GM06990 (cell line): Measurements from ENCODE around the gene SH3RF2.

Experiments
- DNase-seq: peaks from one replicate; pipeline ENCODE4 v3.0.0-alpha.2; 2011; ENCODE audit not compliant: insufficient read length; ENCODE audit errors: extremely low read depth
- H3K27me3 ChIP-seq: replicated peaks from 2 replicates; pipeline ENCODE4 v1.6.0; 2011; ENCODE audit warnings: low read length; ENCODE audit not compliant: control insufficient read depth, insufficient read depth
- H3K36me3 ChIP-seq: 2 replicates; pipeline ENCODE4 v1.5.1; 2011; ENCODE audit warnings: low read length; ENCODE audit not compliant: control insufficient read depth, insufficient read depth
- H3K4me3 ChIP-seq: replicated peaks from 2 replicates; pipeline ENCODE4 v1.5.1; 2011; ENCODE audit warnings: low read depth, mild to moderate bottlenecking, control low read depth, low read length
- TF ChIP-seq, protein P1 (sequence below): IDR thresholded peaks from 2 replicates; pipeline ENCODE4 v1.5.1; 2011; ENCODE audit warnings: low read length, control low read depth, mild to moderate bottlenecking, inconsistent platforms; ENCODE audit not compliant: insufficient read depth, poor library complexity, severe bottlenecking

The SH3RF2 gene

DNA sequence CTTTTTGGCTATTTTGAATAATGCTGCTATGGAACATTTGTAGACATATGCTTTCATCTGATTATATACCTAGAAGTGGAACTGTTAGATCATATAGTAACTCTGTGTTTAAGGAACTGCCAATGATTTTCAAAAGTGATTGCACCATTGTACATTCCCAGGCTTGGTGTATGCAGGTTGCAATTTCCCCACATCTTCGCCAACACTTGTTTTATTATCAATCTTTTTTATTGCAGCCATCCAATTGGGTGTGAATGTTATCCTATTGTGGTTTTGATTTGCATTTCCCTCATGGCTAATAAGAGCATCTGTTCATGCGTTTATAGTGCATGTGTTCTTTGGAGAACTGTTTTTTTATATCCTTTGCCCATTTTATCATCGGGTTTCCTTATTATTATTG, 87.7 kb downstream of the SH3RF2 start:
- Histone ChIP-seq H3K36me3 (no peaks in the 10 kb centered on the region), H3K27me3 (no peaks in the 10 kb centered on the region), H3K4me3 (no peak overlapping the region)
- no peak for DNase-seq
- TF ChIP-seq, protein P1, sequence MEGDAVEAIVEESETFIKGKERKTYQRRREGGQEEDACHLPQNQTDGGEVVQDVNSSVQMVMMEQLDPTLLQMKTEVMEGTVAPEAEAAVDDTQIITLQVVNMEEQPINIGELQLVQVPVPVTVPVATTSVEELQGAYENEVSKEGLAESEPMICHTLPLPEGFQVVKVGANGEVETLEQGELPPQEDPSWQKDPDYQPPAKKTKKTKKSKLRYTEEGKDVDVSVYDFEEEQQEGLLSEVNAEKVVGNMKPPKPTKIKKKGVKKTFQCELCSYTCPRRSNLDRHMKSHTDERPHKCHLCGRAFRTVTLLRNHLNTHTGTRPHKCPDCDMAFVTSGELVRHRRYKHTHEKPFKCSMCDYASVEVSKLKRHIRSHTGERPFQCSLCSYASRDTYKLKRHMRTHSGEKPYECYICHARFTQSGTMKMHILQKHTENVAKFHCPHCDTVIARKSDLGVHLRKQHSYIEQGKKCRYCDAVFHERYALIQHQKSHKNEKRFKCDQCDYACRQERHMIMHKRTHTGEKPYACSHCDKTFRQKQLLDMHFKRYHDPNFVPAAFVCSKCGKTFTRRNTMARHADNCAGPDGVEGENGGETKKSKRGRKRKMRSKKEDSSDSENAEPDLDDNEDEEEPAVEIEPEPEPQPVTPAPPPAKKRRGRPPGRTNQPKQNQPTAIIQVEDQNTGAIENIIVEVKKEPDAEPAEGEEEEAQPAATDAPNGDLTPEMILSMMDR: no peak

DNA sequence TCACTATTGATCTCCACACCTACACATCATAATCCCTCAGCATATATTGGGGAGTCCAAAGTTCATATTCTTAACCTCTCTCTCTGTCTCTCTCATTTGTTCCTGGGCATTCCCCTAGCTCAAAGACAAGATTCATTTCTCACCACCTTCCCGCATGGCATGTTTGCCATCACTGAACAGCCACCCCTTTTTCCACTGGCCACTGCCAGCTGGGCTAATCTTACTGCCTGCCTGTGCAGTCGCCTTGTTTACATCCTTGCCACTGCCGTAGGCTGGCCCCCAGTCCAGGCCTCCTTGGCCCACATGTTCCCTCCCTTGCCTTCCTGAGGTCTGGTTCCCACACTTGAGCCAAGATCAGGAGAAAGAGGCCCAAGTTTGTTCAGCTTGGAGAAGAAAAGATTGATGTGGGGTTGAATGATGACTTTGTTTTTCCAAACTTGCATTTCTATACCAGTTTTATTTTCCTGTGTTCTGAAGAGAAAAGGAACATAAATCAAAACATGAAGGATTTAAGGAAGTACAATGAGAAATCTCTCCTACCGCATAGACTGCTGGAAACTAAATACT, 88.8 kb downstream of the SH3RF2 start:
- DNase-seq: no peak
- TF ChIP-seq, protein P1: no peak
- Histone ChIP-seq H3K36me3 (no peaks in the 10 kb centered on the region), H3K27me3 (no peaks in the 10 kb centered on the region; the same call in 1 of the 2 replicates), H3K4me3 (no peak overlapping the region)

DNA sequence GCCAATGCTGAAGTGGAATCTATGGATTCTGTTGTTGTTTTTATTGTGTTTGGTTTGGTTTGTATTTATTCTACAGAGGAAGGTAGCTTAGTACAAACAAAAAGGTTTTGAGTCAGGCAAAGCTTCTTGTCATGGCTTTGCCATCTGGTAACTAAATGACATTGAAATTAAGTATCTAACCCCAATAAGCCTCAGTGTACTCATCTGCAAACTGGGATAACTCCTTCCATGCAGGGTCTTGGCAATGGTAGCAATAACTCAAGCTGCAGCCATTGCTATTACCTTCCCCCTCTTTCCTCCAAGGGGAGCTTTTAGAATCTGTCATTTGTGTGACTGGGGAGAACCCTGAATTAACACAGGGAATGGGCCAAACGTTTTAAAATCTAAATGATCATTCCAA, 89.3 kb downstream of the SH3RF2 start:
- TF ChIP-seq, protein P1: no peak
- H3K27me3 ChIP-seq: no peaks in the 10 kb centered on the region; the same call in 1 of the 2 replicates
- no peak for DNase-seq
- H3K4me3 ChIP-seq: no peak overlapping the region
- no peaks in the 10 kb centered on the region for H3K36me3 ChIP-seq

DNA sequence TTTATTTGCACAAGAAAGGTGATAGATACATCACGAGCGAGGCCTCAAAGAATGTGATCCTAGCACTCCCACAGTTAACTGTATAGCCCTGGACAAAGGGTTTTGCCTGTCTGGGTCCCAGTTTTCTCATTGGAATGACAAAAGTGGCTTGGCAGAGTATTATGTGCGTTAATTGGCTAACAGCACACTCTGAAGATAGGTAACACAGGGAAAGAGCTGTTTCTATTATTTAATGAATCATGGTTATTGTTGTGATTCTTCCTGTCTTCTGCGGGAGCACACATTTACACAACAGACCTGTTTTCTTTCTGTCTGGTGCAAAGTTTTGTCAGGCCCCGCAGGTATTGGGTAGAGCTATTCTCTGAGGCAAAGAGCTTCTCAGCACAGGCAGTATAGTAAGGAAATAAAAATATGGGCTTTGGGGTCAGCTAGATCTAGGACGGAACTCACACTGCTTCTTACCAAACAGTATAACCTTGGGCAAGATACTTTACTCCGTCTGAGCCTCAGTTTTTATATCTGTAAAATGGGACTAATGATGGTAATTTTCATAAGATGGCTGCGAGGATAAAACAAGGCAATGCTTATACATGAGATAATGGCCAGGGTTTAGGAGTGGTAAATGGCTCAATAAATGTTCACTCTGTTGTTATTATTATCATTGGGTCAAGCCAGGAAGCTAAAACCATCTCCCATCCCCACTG, 90.1 kb downstream of the SH3RF2 start:
- no peak for DNase-seq
- TF ChIP-seq, protein P1: no peak
- no peaks in the 10 kb centered on the region; the same call in 1 of the 2 replicates for H3K27me3 ChIP-seq
- no peak overlapping the region for H3K4me3 ChIP-seq
- H3K36me3 ChIP-seq: no peaks in the 10 kb centered on the region

DNA sequence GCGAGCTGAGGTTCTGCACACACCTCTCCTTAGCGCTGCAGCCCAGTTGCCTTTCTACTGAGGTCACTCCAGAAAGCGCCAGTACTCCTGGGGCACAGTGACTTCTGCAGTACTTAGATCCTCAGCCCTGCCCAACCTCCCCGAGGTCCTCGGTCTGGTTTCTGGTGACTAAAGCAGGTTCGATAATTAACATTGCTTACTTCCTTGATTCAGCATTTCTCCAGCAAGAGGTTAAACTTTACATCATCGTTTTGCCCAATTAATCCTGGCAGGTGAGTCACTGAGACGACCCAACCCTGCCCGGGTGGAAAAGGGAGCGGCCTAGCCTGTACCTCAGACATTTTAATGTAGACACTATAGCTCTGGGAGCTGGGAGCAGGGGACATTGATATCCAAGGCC, 91.4 kb downstream of the SH3RF2 start:
- Histone ChIP-seq H3K4me3 (no peak overlapping the region), H3K27me3 (no peaks in the 10 kb centered on the region; the same call in none of the 2 replicates)

More for the DNA sequence above, 91.4 kb downstream of the SH3RF2 start:
- no peak for DNase-seq
- TF ChIP-seq, protein P1: no peak
- H3K36me3 ChIP-seq: no peaks in the 10 kb centered on the region
